Dermis blood vessel endothelial cell (primary cell): ENCODE results near the gene CEP85. TPM values are rescaled to one million over a fixed set of nuclear protein-coding genes. Genes with fewer than 3 reads are reported as not detected.

Experiments used
- DNase-seq: peaks from one replicate; pipeline ENCODE4 v3.0.0; 2010
- total RNA-seq: library from RNA; depleted of rRNA; stranded (reverse); fragments of >200 nt; gene quantifications from 2 replicates; pipeline ENCODE4 v1.2.3, GENCODE V29; 2014

The CEP85 gene
- 10.2 and 13.9 TPM in 2 replicates for total RNA-seq

- peak; percentile 99 for DNase-seq
Measured at GRCh38 chr1:26233903-26234643, at the start of gene CEP85. TSS of gene CEP85 (plus strand) at chr1:26234200. CDS start at chr1:26239784, 5,584 bp downstream.

GRCh38 chr1:26184883-26185282 lies 49.1 kb upstream of the CEP85 start:
- DNase-seq = no peak

GRCh38 chr1:26187882-26188281 lies 46.1 kb upstream of the CEP85 start:
- no peak for DNase-seq

GRCh38 chr1:26188477-26188876 lies 45.5 kb upstream of the CEP85 start:
- DNase-seq = no peak

- DNase-seq = no peak
Measured at GRCh38 chr1:26189331-26189730, 44.7 kb upstream of the CEP85 start.

GRCh38 chr1:26189751-26190275 lies 44.2 kb upstream of the CEP85 start:
- no peak for DNase-seq

- peak; percentile 36 for DNase-seq
Measured at GRCh38 chr1:26190373-26190987, 43.5 kb upstream of the CEP85 start, which contains the start of gene CATSPER4. TSS of gene CATSPER4 (plus strand) at chr1:26190602. CDS start at chr1:26190628, 26 bp downstream.

GRCh38 chr1:26191739-26192138 lies 42.3 kb upstream of the CEP85 start:
- no peak for DNase-seq

GRCh38 chr1:26195805-26196204 lies 38.2 kb upstream of the CEP85 start:
- no peak for DNase-seq

GRCh38 chr1:26197301-26197700 lies 36.7 kb upstream of the CEP85 start:
- no peak for DNase-seq

- no peak for DNase-seq
Measured at GRCh38 chr1:26197813-26198212, 36.2 kb upstream of the CEP85 start.

GRCh38 chr1:26200413-26200812 lies 33.6 kb upstream of the CEP85 start:
- DNase-seq = no peak

GRCh38 chr1:26203642-26204318 lies 30.2 kb upstream of the CEP85 start:
- DNase-seq = no peak

- no peak for DNase-seq
Measured at GRCh38 chr1:26210147-26210870, 23.7 kb upstream of the CEP85 start.

- no peak for DNase-seq
Measured at GRCh38 chr1:26212726-26213125, 21.3 kb upstream of the CEP85 start.

GRCh38 chr1:26213335-26213905 lies 20.6 kb upstream of the CEP85 start:
- DNase-seq = no peak

GRCh38 chr1:26215246-26215645 lies 18.8 kb upstream of the CEP85 start:
- DNase-seq = no peak

- no peak for DNase-seq
Measured at GRCh38 chr1:26218906-26219494, 15.0 kb upstream of the CEP85 start.

- DNase-seq = no peak
Measured at GRCh38 chr1:26220199-26220912, 13.6 kb upstream of the CEP85 start.

GRCh38 chr1:26221094-26221493 lies 12.9 kb upstream of the CEP85 start:
- no peak for DNase-seq

GRCh38 chr1:26224606-26225005 lies 9.4 kb upstream of the CEP85 start:
- no peak for DNase-seq
